NCI-H2196 treated with DMSO at 0.1 percent for 48 hours (cell line): ENCODE data around the gene MINK1.
"Not testable (repeated sequence)": the region's sequence is repeated elsewhere in the genome, so short reads cannot be mapped to it uniquely, and the experiment has no call there.

Source experiments
- DNase-seq: peaks from one replicate; lab custom pipeline; 2025; ENCODE audit not compliant: unreplicated experiment; lab: John Stamatoyannopoulos, UW

MINK1 gene

DNA sequence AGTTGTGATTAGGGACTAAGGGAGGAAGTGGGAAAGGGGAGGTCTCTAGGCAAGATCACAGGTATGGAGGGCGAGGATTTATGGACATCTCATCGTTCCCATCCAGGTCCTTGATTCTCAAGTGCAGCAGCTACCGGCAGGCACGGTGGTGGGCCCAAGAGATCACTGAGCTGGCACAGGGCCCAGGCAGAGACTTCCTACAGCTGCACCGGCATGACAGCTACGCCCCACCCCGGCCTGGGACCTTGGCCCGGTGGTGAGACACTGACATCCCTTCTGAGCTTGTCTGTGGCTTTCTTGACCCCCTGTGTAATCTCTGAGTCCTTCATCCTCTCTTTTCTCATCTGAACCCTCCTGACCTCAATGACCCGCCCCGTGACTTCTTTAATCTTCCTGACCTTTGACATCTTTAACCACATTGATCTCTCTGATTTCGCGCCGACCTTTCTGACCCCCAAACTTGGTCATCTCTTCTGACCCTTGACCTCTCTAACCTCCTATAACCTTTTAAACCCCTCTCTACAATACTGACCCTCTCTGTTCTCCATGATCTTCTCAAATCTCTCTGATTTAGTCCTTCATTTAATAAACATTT lies 22.3 kb upstream of the MINK1 start:
- DNase-seq: no peak

DNA sequence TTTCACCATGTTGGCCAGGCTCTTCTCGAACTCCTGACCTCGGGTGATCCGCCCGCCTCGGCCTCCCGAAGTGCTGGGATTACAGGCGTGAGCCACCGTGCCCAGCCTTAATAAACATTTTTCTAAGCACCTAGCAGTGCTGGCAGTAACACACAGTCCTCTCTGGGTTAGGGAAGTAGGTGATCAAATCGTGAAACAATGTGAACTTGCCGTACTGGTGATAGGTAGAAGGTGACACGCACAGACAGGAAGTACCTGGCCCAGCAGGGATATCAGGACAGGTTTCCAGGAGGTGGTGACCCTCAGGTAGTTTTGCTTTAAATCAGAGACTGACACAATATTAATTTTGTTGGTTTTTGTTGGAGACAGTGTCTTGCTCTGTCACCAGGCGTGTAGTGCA lies 21.7 kb upstream of the MINK1 start:
- DNase-seq: no peak

- no peak for DNase-seq
Observed at GRCh38 chr17:4812690-4813089, 20.4 kb upstream of the MINK1 start.

GRCh38 chr17:4815043-4815675 lies 18.0 kb upstream of the MINK1 start:
- no peak for DNase-seq

GRCh38 chr17:4816826-4817225 lies 16.3 kb upstream of the MINK1 start:
- DNase-seq: no peak

DNA sequence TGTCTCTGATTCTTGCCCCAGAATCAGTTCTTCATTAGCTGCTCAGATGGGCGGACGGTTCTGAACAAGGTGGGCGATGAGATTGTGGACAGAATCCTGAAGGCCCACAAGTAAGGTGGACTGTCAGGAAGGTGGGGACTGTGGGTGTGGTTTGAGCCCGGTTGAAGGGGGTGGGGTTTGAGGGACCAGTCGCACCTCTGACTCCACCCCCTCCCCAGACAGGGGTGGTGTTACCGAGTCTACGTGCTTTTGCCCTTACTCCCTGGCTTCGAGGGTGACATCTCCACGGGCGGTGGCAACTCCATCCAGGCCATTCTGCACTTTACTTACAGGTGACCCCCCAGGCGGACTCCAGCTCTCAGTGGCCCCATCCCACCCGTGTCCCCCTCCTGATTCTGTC lies 14.9 kb upstream of the MINK1 start:
- no peak for DNase-seq

DNA sequence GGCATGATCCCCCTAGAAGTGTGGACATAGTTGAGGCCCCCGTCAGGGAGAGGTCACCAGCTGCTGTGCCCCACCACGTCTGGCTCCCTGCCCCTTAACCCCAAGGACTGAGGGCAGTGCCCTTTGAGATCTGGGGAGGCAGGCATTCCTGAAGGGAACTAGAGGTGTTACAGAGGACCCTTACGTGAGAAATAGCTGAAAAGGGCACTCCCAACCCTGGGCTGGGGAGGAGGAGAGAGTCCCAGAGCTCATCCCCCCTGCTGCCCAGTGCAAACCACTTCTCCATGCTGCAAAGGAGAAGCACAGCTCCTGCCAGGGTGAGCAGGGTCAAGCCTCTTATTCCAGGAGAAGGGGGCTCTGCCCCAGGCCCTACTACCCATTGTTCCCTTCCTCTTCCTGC lies 10.3 kb upstream of the MINK1 start:
- DNase-seq: no peak

DNA sequence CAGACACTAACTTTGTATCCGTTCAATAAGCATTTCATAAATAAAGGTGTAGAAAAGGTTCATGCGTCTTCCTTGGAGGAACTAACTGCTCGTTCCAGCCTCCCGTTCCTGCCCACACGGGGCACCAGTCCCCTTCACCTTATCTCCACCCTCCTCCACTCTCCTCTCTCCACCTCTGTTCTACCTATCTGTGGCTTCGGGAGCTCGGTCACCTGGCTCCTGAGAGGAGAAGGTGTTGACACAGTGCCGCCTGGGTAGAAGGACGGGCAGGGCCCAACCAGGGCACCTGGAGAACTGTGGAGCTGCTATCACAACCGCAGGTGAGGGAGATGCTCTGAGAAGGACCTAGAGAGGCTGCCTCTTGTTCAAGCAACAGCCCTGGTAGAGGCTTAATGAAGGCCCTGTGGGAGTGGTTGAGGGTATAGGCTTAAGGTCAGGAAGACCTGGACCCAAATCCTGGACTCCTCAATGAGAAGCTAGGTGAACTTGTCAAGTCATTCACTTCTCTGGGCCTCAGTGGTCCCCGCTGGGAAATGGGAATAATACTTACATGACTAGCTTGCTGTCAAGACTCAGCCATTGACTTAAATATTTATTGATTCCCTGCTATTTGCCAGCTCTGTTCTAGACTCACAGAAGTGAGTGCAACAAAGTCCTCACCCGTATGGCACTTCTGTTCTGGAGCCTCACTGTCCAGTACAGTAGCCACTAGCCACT lies 9.6 kb upstream of the MINK1 start:
- no peak for DNase-seq

DNA sequence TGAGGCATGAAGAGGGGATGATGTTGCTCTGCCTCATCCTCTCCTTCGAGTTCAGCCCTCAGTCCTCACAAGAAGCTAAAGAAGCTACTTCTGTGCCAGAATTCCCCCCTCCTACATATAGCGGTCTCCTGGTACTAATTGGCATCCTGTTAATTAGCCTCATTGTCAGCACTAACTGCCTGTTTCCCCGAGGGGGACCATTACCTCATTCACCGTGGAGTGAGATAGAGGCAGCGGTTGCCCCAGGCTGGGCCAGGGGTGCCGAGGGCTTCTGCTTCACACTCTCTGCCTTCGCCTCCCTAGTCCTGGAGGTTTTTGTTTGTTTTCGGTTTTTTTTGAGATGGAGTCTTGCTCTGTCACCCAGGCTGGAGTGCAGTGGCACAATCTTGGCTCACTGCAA lies 5.7 kb upstream of the MINK1 start:
- no peak for DNase-seq

GRCh38 chr17:4832829-4833177 lies 337 bp upstream of the MINK1 start:
- not testable (repeated sequence) for DNase-seq

DNA sequence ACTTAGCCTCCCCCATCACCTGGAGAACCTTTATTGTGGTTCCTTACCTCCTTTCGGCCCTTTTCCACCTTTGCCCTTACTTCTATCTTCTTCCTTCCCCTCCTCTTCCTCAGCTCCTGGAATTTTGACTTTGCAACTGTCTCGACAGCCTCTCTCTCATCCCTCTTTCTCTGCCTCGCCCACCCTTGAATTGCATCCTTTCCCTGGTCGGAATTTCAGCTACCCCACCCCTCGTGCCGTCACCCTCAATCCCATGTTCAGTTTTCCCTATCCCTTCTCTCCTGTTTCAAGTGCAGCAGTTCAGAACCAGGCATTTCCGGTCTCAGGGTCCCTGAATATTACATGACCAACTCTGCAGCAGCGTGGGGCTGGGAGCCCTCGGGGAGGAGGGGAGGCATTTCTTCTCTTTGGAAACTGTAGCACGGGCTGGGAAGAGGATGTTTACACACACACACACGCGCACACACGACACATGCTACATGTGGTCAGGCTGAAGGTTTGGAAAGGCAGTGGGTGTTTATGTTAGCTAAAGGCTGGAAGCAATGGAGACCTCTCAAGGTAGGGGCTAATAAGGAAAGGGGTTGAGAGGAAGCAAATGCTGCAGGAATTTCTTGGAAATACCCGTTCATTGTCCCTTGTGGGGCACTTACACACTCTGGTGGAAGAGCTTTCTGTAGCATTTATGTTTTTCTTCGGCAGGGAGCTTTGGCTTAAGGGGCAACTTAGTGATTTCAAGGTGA lies 971 bp downstream of the MINK1 start:
- DNase-seq: no peak

- no peak for DNase-seq
Observed at GRCh38 chr17:4834681-4835020, 1.5 kb downstream of the MINK1 start.

GRCh38 chr17:4836221-4836620 lies 3.1 kb downstream of the MINK1 start:
- no peak for DNase-seq

GRCh38 chr17:4837471-4838308 lies 4.5 kb downstream of the MINK1 start:
- no peak for DNase-seq

DNA sequence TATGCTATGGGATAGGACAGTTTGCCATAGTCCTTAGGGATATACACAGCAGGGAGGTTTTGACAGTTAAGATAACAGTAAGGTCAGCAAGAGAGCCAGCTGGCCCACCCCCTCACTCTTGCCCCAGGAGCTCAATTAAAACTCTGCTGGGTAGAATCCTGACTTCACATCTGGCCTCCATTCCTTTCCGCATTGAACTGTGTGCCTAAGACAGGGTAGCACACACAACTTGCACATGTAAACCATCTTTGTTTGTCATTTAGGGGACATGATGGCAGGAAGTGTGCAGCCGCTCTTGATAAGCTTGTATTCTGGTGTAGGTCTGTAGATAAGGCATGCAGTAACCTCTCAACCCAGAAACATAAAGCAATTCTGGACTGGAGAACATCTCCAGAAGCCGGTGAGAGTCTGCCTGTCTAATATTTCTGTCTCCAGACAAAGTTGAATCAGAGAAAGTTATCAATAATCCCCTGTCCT lies 5.2 kb downstream of the MINK1 start:
- DNase-seq: no peak

GRCh38 chr17:4839221-4839620 lies 6.1 kb downstream of the MINK1 start:
- no peak for DNase-seq

DNA sequence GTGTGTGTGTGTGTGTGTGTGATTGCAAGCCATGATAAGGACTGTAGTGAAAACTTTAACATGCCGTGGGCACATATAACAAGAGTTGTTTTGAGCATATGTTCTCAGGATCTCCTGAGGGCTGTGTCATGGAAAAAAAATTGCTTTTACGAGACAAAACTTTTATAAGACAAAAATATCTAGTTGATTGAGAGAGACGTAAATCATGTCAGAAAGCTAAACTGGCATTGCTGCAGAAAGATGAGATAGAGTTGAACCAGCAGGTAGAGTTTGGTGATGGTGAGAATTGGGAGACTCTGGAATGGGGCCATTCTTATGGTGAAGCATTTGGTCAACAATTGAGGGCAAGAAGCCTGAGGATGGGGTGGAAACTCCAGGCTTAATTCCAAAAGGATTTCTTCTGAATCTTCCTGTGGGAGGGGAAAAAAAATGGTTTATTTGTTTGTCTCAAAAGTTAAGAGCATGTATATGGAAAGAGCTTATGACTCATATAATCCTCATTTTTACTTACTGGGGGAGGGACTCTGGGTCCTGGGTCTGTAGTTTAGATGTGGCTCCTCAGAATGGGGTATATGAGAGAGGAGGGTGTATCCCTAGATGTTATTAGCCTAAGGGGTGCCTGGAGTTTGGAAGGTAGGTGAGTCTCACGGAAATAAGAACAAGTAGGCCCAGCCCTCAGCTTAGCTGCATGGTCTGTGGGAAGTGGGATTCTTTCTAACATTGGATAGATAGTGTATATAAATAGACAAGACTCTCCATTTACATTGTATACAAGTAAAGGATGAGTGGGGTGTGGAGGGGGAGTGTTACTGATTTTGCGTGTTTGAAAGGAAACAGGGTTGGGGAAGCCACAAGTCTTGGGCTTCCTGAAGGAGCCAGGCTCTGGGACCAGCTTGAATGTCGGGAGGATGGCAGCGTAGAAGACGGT lies 7.1 kb downstream of the MINK1 start:
- DNase-seq: no peak

- no peak for DNase-seq
Observed at GRCh38 chr17:4840893-4841242, 7.7 kb downstream of the MINK1 start.

DNA sequence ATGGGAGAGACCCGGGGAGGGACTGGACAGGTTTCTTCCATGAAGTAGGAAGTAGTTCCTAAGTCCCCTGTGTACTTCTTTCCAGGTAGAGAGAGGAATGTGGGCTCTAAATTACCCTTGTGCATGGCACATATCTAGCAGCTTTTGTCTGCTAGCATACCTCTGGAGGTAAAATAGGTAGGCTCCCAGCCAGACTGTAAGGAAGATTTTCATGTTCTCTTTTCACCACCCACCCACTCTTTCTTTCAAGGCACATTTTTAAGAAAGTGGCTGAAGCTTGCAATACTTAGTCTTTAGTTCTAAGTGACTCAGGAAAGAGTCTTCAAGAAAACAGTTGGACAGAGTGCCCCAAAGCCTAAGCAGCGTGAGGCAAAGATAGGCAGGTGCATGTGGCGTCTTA lies 9.2 kb downstream of the MINK1 start:
- DNase-seq: no peak

DNA sequence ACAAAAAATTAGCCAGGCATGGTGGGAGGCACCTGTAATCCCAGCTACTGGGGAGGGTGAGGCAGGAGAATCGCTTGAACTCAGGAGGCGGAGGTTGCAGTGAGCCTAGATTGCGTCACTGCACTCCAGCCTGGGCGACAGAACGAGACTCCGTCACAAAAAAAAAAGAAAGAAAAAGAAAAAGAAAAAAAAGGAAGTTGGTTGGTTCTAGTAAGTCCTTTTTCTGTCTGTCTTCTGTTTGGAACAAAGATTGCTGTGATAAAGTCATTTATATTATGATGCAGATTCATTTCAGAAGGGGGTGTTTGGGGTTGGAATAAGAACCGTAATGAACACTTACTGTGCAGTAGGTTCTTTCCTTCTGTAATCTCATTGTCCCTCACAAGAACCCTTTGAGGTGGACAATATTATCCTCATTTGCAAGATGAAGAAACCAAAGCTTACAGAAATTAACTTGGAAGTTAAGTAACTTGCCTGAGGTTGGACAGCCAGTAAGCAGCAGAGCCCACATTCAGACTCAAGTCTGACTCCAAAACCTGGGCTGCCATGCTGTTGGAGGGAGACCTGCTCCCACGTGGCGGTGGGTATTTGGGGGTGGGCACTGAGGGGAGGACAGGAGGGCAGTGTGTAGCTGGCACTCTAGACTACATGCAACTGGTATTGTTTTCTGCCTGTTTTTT lies 10.3 kb downstream of the MINK1 start:
- DNase-seq: no peak
